Measurements from ENCODE around the gene ENTHD1. TPM values are rescaled to one million over a fixed set of nuclear protein-coding genes. Genes with fewer than 3 reads are reported as not detected.

Gene ENTHD1
- total and polyA plus RNA-seq, 9 of the 15 experiments (the other 6 are each of a cell fraction or from before 2014, with no cell fraction given): 0.13 to 0.98 (median 0.35) TPM

DNA sequence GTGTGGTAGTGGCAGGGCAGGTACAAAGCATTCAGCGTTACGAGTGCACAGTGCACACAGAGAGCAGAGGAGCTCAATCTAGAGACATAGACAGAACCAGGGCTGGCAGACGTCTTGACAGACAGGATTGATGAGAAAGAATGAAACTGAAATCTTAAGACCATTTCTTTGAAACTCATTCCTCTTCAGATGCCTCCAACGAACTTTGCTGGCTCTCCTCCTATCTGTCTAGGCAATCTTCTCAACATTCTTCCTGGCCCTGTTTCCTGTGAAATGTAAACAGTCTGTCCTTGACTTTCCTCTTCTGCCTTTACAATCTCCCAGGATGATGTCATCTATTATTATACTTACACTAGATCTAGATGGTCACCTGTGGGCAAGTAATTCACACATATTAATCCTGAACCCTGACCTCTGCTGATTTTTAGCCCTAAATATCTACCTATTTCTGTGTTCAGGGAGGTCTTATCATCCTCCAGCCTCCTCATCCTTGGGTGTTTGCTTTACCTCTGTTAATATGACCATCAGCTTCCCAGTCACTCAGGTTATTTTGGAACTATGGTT, 119.5 kb downstream of the ENTHD1 start (continued):
- TF ChIP-seq, protein P1, sequence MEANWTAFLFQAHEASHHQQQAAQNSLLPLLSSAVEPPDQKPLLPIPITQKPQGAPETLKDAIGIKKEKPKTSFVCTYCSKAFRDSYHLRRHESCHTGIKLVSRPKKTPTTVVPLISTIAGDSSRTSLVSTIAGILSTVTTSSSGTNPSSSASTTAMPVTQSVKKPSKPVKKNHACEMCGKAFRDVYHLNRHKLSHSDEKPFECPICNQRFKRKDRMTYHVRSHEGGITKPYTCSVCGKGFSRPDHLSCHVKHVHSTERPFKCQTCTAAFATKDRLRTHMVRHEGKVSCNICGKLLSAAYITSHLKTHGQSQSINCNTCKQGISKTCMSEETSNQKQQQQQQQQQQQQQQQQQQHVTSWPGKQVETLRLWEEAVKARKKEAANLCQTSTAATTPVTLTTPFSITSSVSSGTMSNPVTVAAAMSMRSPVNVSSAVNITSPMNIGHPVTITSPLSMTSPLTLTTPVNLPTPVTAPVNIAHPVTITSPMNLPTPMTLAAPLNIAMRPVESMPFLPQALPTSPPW (CRISPR knock-in tag; IDR thresholded peaks at IDR 0.05): no peak
- TF ChIP-seq, protein P2, sequence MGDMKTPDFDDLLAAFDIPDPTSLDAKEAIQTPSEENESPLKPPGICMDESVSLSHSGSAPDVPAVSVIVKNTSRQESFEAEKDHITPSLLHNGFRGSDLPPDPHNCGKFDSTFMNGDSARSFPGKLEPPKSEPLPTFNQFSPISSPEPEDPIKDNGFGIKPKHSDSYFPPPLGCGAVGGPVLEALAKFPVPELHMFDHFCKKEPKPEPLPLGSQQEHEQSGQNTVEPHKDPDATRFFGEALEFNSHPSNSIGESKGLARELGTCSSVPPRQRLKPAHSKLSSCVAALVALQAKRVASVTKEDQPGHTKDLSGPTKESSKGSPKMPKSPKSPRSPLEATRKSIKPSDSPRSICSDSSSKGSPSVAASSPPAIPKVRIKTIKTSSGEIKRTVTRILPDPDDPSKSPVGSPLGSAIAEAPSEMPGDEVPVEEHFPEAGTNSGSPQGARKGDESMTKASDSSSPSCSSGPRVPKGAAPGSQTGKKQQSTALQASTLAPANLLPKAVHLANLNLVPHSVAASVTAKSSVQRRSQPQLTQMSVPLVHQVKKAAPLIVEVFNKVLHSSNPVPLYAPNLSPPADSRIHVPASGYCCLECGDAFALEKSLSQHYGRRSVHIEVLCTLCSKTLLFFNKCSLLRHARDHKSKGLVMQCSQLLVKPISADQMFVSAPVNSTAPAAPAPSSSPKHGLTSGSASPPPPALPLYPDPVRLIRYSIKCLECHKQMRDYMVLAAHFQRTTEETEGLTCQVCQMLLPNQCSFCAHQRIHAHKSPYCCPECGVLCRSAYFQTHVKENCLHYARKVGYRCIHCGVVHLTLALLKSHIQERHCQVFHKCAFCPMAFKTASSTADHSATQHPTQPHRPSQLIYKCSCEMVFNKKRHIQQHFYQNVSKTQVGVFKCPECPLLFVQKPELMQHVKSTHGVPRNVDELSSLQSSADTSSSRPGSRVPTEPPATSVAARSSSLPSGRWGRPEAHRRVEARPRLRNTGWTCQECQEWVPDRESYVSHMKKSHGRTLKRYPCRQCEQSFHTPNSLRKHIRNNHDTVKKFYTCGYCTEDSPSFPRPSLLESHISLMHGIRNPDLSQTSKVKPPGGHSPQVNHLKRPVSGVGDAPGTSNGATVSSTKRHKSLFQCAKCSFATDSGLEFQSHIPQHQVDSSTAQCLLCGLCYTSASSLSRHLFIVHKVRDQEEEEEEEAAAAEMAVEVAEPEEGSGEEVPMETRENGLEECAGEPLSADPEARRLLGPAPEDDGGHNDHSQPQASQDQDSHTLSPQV (IDR thresholded peaks at IDR 0.05): 0 out of 2 replicates have a peak, but pooled peaks have one; percentile 22
- no peak for TF ChIP-seq KLF16 (IDR thresholded peaks at IDR 0.05)
- 0 out of 2 replicates have a peak, but pooled peaks have one; percentile 9 for TF ChIP-seq TEAD2 (tag; IDR thresholded peaks at IDR 0.05)
- TF ChIP-seq IFI16 (CRISPR knock-in tag; IDR thresholded peaks at IDR 0.05): no peak
- TF ChIP-seq ETV1 (tag; conservative IDR thresholded peaks at IDR 0.05; ENCODE audit: low read depth): peak; percentile 77
- peak; percentile 65; the same call in 1 of the 2 replicates for TF ChIP-seq DPF2 (IDR thresholded peaks at IDR 0.05)
- peak; percentile 19; the same call in 1 of the 2 replicates for TF ChIP-seq MTA1 (IDR thresholded peaks at IDR 0.05; ENCODE audit: borderline replicate concordance)
- peak; percentile 57 for TF ChIP-seq BCOR (IDR thresholded peaks at IDR 0.05)
- TF ChIP-seq NR2C1 (IDR thresholded peaks at IDR 0.05): peak; percentile 29; the same call in 1 of the 2 replicates
- 0 out of 2 replicates have a peak, but pooled peaks have one; percentile 25 for TF ChIP-seq NR2C1 (tag; IDR thresholded peaks at IDR 0.05)
- TF ChIP-seq RAD21 (CRISPR knock-in tag; conservative IDR thresholded peaks at IDR 0.05 in 1 of 2, IDR thresholded peaks at IDR 0.05 in 1 of 2): peak in 1 of 2 experiments; percentile 41; a peak in 2 of 4 replicates
- peak; percentile 60; the same call in 1 of the 2 replicates for TF ChIP-seq ESRRA (IDR thresholded peaks at IDR 0.05; ENCODE audit: borderline replicate concordance, low read depth)
- TF ChIP-seq DACH1 (IDR thresholded peaks at IDR 0.05; ENCODE audit: partially characterized antibody): no peak
- TF ChIP-seq TAF9B (IDR thresholded peaks at IDR 0.05; ENCODE audit: partially characterized antibody): peak; percentile 30
- no peak for TF ChIP-seq XRCC5 (IDR thresholded peaks at IDR 0.05; ENCODE audit: low read depth, low read length)
- TF ChIP-seq KDM1A (IDR thresholded peaks at IDR 0.05): peak; percentile 53 to 63; a peak in 3 of 4 replicates
- 0 out of 2 replicates have a peak, but pooled peaks have one; percentile 21 for TF ChIP-seq RBFOX2 (IDR thresholded peaks at IDR 0.05; ENCODE audit: low read depth, low read length)
- TF ChIP-seq, protein P3, sequence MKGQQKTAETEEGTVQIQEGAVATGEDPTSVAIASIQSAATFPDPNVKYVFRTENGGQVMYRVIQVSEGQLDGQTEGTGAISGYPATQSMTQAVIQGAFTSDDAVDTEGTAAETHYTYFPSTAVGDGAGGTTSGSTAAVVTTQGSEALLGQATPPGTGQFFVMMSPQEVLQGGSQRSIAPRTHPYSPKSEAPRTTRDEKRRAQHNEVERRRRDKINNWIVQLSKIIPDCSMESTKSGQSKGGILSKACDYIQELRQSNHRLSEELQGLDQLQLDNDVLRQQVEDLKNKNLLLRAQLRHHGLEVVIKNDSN (CRISPR knock-in tag; IDR thresholded peaks at IDR 0.05): no peak
- TF ChIP-seq, protein P4, sequence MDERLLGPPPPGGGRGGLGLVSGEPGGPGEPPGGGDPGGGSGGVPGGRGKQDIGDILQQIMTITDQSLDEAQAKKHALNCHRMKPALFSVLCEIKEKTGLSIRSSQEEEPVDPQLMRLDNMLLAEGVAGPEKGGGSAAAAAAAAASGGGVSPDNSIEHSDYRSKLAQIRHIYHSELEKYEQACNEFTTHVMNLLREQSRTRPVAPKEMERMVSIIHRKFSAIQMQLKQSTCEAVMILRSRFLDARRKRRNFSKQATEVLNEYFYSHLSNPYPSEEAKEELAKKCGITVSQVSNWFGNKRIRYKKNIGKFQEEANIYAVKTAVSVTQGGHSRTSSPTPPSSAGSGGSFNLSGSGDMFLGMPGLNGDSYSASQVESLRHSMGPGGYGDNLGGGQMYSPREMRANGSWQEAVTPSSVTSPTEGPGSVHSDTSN (CRISPR knock-in tag; IDR thresholded peaks at IDR 0.05; ENCODE audit: low read depth): no peak
- TF ChIP-seq, protein P4 (tag; conservative IDR thresholded peaks at IDR 0.05; ENCODE audit: low read depth): peak; percentile 90

Data from K562 (cell line).